Common myeloid progenitor, CD34-positive (primary cell): ENCODE data around the gene TNFAIP2.
A peak's percentile ranks its signal among the peaks of the same experiment; 100 is the strongest.

Experiments
- CTCF ChIA-PET: fragments of 350-600 bp; sonication (Branson Sonifier 250); formaldehyde crosslinking; loops from one replicate; lab custom pipeline; 2021; ENCODE audit warnings: antibody characterized with exemption; lab: Charles Lee
- POLR2A ChIA-PET: fragments of 350-600 bp; sonication (Branson Sonifier 250); formaldehyde crosslinking; loops from one replicate; lab custom pipeline; 2021; ENCODE audit warnings: antibody characterized with exemption; lab: Charles Lee
- DNase-seq, 3 donors: peaks; one replicate each; pipeline versions ENCODE4 v3.0.0 to v3.0.0-alpha.2; 2013
- H3K27ac ChIP-seq, 2 experiments: 1 replicate in 1 of 2; 2 replicates in 1 of 2; pipeline ENCODE4 v1.7.0; 2013; ENCODE audit warnings: inconsistent platforms in 2 of 2, low read length in 2 of 2, mild to moderate bottlenecking in 2 of 2, low read depth in 1 of 2, moderate library complexity in 1 of 2; ENCODE audit not compliant: severe bottlenecking in 2 of 2, insufficient read depth in 1 of 2, poor library complexity in 1 of 2
- H3K27me3 ChIP-seq, 5 experiments: replicated peaks in 2 of 5; 1 replicate in 3 of 5; 2 replicates in 2 of 5; pipeline versions ENCODE4 v1.6.1 to v1.7.0; 2013; ENCODE audit warnings: low read length in 4 of 5, mild to moderate bottlenecking in 2 of 5, moderate library complexity in 2 of 5, inconsistent platforms in 1 of 5; ENCODE audit not compliant: insufficient read depth in 5 of 5, control insufficient read depth in 4 of 5
- H3K36me3 ChIP-seq, 4 experiments: 1 replicate in 2 of 4; 2 replicates in 2 of 4; pipeline versions ENCODE4 v1.6.1 to v1.7.0; 2013; ENCODE audit warnings: low read length in 3 of 4, control low read depth in 1 of 4, mild to moderate bottlenecking in 1 of 4; ENCODE audit not compliant: control insufficient read depth in 4 of 4, insufficient read depth in 4 of 4
- H3K4me1 ChIP-seq, 4 experiments: 1 replicate in 3 of 4; 2 replicates in 1 of 4; pipeline versions ENCODE4 v1.6.1 to v1.7.1; 2013; ENCODE audit warnings: low read length in 3 of 4, mild to moderate bottlenecking in 3 of 4, control low read depth in 1 of 4, inconsistent platforms in 1 of 4, moderate library complexity in 1 of 4; ENCODE audit not compliant: control insufficient read depth in 4 of 4, insufficient read depth in 4 of 4; ENCODE audit errors: control extremely low read depth in 1 of 4
- H3K4me3 ChIP-seq, 7 experiments: 1 replicate in 4 of 7; 2 replicates in 3 of 7; pipeline versions ENCODE4 v1.5.1 to v1.7.0; 2013; ENCODE audit warnings: mild to moderate bottlenecking in 7 of 7, low read length in 6 of 7, moderate library complexity in 6 of 7, inconsistent platforms in 2 of 7, low read depth in 2 of 7, control low read depth in 1 of 7; ENCODE audit not compliant: insufficient read depth in 4 of 7, control insufficient read depth in 1 of 7; ENCODE audit errors: extremely low read depth in 1 of 7
- H3K9me3 ChIP-seq, 5 experiments: 1 replicate in 4 of 5; 2 replicates in 1 of 5; pipeline versions ENCODE4 v1.6.1 to v1.7.1; 2013; ENCODE audit warnings: low read length in 4 of 5, mild to moderate bottlenecking in 2 of 5, inconsistent platforms in 1 of 5, low read depth in 1 of 5, moderate library complexity in 1 of 5; ENCODE audit not compliant: control insufficient read depth in 4 of 5, insufficient read depth in 2 of 5; ENCODE audit errors: control extremely low read depth in 1 of 5
- WGBS: methylation state at CpG from one replicate; pipeline ENCODE4 v1.1.5; 2013; ENCODE audit not compliant: insufficient coverage; 5-methylcytosine and 5-hydroxymethylcytosine counted together

Gene TNFAIP2

GRCh38 chr14:103122585-103122946, 695 bp upstream of the TNFAIP2 start:
- 2% methylated on average over 14 of the region's 15 CpGs for WGBS
- peaks cover 0 to 18% (median 2%) of the 10 kb centered on the region in 4 experiments for H3K36me3 ChIP-seq
- H3K27ac ChIP-seq: peak overlapping the region in 1 of 2 experiments; percentile 71
- no peaks in the 10 kb centered on the region for H3K9me3 ChIP-seq
- peaks cover 12 to 78% (median 67%) of the 10 kb centered on the region in 4 experiments for H3K4me1 ChIP-seq
- POLR2A ChIA-PET: no interaction called here
- H3K27me3 ChIP-seq: no peaks in the 10 kb centered on the region
- DNase-seq: no peak
- CTCF ChIA-PET: no interaction called here
- H3K4me3 ChIP-seq: peak overlapping the region in 6 of 7 experiments; percentile 2 to 80 (median 58)

DNA sequence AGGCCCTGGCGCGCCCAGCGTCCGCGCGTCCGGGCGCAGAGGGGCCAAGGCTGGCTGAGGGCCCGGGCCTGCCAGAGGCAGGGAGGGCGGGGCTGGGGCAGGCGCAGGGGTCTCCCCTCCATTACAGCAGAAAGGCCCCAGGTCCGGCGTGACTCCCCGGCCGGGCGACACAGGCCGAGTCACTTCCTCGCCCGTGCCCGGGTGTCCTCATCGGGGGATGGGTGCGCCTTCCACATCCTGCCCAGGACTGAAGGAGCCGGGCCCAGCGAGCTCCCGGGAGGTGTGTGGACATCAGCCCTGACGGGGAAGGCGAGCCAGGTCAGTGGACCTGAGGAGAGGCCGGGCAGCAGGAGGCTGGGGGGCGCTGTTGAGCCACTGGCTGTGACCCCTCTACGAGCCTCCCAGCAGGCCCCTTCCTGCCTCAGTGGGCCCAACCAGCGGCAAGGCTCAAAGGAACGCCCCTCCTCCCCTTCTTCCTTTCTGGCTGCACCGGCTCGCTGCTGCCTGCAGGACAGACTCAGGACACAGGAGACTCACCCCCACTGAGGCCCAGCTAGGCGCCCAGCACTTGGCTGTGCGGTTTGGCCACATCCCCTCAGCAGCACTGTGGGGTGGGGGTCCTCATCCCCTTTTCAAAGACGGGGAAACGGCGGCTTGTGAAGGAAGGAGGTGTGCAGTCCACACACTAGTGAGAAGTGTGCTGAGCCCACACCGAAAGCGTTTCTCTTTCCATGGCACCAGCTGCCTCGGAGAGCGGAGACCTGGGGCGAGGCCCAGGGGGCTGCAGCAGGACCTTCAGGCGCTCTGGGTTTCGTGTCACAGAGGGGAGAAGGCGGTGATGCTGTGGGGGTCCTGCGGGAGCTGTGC, 606 bp downstream of the TNFAIP2 start:
- WGBS: 5% methylated on average over 42 of the region's 48 CpGs
- Histone ChIP-seq H3K27me3 (no peaks in the 10 kb centered on the region), H3K36me3 (peaks cover 0 to 25% (median 3%) of the 10 kb centered on the region in 4 experiments), H3K4me1 (peaks cover 9 to 65% (median 55%) of the 10 kb centered on the region in 4 experiments), H3K4me3 (peak overlapping the region; percentile 19 to 80 (median 67)), H3K27ac (peak overlapping the region in 1 of 2 experiments; percentile 34), H3K9me3 (no peaks in the 10 kb centered on the region)
- peak in 1 of 3 donors; percentile 38 for DNase-seq
- ChIA-PET CTCF (interaction anchor here (0.8 to 1.6 kb wide), 5 partner anchors 8 to 48 kb away, joined by 3 to 12 read pairs (median 4); no protein-coding TSS in a partner anchor), POLR2A (no interaction called here)

DNA sequence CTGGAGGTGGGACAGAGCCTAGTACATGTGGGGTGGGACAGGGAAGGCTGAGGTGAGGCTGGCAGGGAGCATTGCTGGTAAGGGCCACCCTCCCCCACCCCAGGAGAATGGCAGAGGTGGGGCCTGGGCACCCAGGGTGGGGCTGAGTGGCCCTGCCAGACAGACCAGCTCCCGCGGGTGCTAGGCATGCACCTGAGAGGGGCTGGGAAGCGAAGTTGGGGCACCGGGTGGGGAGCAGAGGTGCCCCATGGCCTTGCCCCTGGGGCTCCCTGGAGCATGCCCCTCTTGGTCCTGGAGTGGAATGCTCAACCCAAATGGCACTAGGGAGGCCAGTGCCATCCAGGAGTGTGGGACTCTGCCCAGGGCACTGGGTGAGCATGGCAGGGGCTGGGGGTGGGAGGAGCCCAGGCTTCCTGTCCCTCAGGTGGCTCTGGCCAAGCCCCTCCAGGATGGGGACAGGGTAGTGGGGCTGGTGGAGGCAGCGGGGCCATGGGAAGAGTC, 1.3 kb downstream of the TNFAIP2 start:
- peak overlapping the region in 1 of 2 experiments; percentile 34 for H3K27ac ChIP-seq
- ChIA-PET CTCF (interaction anchor here (0.8 to 1.9 kb wide), 7 partner anchors 9 to 49 kb away, joined by 3 to 12 read pairs (median 4); no protein-coding TSS in a partner anchor), POLR2A (interaction anchor here (0.6 kb wide), 1 partner anchor 24 kb away, joined by 3 read pairs; no protein-coding TSS in a partner anchor)
- no peaks in the 10 kb centered on the region for H3K9me3 ChIP-seq
- no peak for DNase-seq
- WGBS: 77% methylated on average over 5 of the region's 5 CpGs
- H3K4me3 ChIP-seq: peak overlapping the region in 5 of 7 experiments; percentile 48 to 80 (median 69)
- peaks cover 9 to 58% (median 50%) of the 10 kb centered on the region in 4 experiments for H3K4me1 ChIP-seq
- peaks cover 0 to 26% (median 3%) of the 10 kb centered on the region in 4 experiments for H3K36me3 ChIP-seq
- H3K27me3 ChIP-seq: no peaks in the 10 kb centered on the region

DNA sequence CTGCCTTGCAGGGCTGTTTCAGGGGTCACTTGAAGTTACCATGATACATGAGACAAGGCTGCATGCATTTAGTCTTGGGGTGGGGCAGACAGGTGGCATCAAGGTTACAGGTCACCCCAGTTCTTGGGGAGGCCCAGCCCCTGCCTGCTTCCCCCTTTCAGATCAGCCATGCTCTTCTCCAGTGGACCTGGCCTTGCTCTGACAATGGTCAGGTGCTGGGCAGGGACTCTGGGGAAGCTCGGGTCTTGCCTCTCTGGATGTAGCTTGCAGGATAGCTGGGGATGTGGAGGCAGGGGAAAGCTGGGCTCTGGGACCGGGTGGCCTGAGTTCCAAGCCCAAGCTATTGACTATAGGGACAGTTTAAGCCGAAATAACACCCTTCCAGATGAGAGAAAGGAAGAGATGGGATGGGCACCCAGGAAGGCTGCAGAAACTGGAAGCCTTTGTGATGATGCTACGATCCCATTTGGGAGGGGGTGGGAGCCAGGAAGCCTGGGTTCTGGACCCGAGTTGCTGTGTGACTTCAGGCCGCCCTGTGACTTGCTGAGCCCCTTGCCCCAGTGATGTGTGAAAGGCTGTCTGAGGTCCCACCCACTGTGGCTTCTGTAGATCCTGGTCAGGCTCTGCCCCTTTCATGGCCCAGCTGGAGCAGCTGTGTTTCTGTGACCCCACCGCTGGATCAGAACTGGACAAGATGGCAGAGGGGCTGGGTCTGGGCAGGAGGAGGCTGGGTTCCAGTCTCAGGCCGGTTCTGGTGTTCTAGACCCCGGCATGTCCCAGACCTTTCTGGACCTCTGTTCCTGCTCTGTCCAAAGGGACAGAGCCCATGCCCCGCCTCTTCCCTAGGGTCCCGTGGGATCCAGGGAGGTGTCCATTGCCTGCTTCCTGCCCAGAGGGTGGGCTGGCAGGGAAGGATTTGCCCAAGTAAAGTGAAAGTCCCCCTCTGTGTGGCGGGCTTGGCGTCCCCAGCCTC, 2.1 kb downstream of the TNFAIP2 start:
- H3K27me3 ChIP-seq: no peaks in the 10 kb centered on the region
- peaks cover 0 to 35% (median 6%) of the 10 kb centered on the region in 4 experiments for H3K36me3 ChIP-seq
- CTCF ChIA-PET: interaction anchor here (1.2 to 7.2 kb wide), 5 partner anchors 9 to 49 kb away, joined by 3 to 49 read pairs (median 4); no protein-coding TSS in a partner anchor
- H3K27ac ChIP-seq: no peak overlapping the region
- no peak for DNase-seq
- 97% methylated on average over 10 of the region's 13 CpGs for WGBS
- H3K4me1 ChIP-seq: peaks cover 5 to 51% (median 43%) of the 10 kb centered on the region in 4 experiments
- H3K4me3 ChIP-seq: peak overlapping the region in 2 of 7 experiments; percentile 74 to 80
- POLR2A ChIA-PET: interaction anchor here (0.5 to 0.6 kb wide), 2 partner anchors 9 to 25 kb away, joined by 3 to 5 read pairs; no protein-coding TSS in a partner anchor
- H3K9me3 ChIP-seq: no peaks in the 10 kb centered on the region

- peaks cover 0 to 42% (median 37%) of the 10 kb centered on the region in 4 experiments for H3K4me1 ChIP-seq
- CTCF ChIA-PET: interaction anchor here (1.2 to 7.2 kb wide), 3 partner anchors 8 to 21 kb away, joined by 3 to 49 read pairs (median 5); no protein-coding TSS in a partner anchor
- no peak for DNase-seq
- no peaks in the 10 kb centered on the region for H3K27me3 ChIP-seq
- peaks cover 0 to 44% (median 9%) of the 10 kb centered on the region in 4 experiments for H3K36me3 ChIP-seq
- H3K27ac ChIP-seq: no peak overlapping the region
- WGBS: 97% methylated on average over 22 of the region's 22 CpGs
- POLR2A ChIA-PET: interaction anchor here (0.5 kb wide), 1 partner anchor 9 kb away, joined by 5 read pairs; no protein-coding TSS in a partner anchor
- H3K9me3 ChIP-seq: no peaks in the 10 kb centered on the region
- no peak overlapping the region for H3K4me3 ChIP-seq
Measured at GRCh38 chr14:103126088-103126872, 3.0 kb downstream of the TNFAIP2 start.
